K562 (cell line): ENCODE results near the gene TIPIN. TPM values are rescaled to one million over a fixed set of nuclear protein-coding genes. Genes with fewer than 3 reads are reported as not detected.
A peak's percentile ranks its signal among the peaks of the same experiment; 100 is the strongest.

Experiments
- CBX1 ChIP-seq: sonication (generic); IDR thresholded peaks from 2 replicates; pipeline ENCODE4 v1.6.1; 2016; ENCODE audit warnings: antibody characterized with exemption, low read depth, mild to moderate bottlenecking
- ELF2 ChIP-seq: fragments of 250-450 bp; sonication (Bioruptor Pico); IDR thresholded peaks from 2 replicates; pipeline ENCODE4 v1.5.0; 2021; ENCODE audit warnings: mild to moderate bottlenecking
- GATAD2A ChIP-seq: fragments of 450-650 bp; IDR thresholded peaks from 2 replicates; pipeline ENCODE4 v1.6.1; 2017
- RBM25 ChIP-seq: fragments of 200-400 bp; formaldehyde crosslinking; IDR thresholded peaks from 2 replicates; pipeline ENCODE4 v1.6.1; 2018; ENCODE audit warnings: low read length, low read depth, moderate library complexity; ENCODE audit not compliant: severe bottlenecking
- SRSF1 ChIP-seq: fragments of 200-400 bp; formaldehyde crosslinking; IDR thresholded peaks from 2 replicates; pipeline ENCODE4 v1.6.1; 2017; ENCODE audit warnings: mild to moderate bottlenecking, low read depth, low read length, moderate library complexity
- TAF1 ChIP-seq: IDR thresholded peaks from 2 replicates; pipeline ENCODE4 v1.6.1; 2011; ENCODE audit warnings: mild to moderate bottlenecking, low read length, moderate library complexity; ENCODE audit not compliant: insufficient read depth, control insufficient read depth, severe bottlenecking; ENCODE audit errors: extremely low read depth
- TOE1 ChIP-seq, 2 experiments: fragments of 450-650 bp in 1 of 2; sonication (generic) in 1 of 2; formaldehyde crosslinking in 1 of 2; IDR thresholded peaks; 2 replicates each; pipeline versions ENCODE4 v1.7.1 to v1.8.0; 2016 to 2022; ENCODE audit warnings: borderline replicate concordance in 2 of 2, mild to moderate bottlenecking in 2 of 2, antibody characterized with exemption in 1 of 2, inconsistent platforms in 1 of 2, low read depth in 1 of 2, missing genetic modification reagents in 1 of 2, moderate library complexity in 1 of 2
- U2AF2 ChIP-seq: fragments of 200-400 bp; formaldehyde crosslinking; optimal IDR thresholded peaks from 2 replicates; pipeline ENCODE3; 2017; ENCODE audit warnings: low read depth, mild to moderate bottlenecking, low read length
- ZNF121 ChIP-seq: sonication (generic); formaldehyde crosslinking; conservative IDR thresholded peaks from 2 replicates; pipeline ENCODE4 v1.8.0; 2022; ENCODE audit warnings: missing genetic modification reagents
- polyA plus RNA-seq, 8 experiments: library from polyadenylated mRNA; depleted of rRNA in 4 of 8; stranded (reverse) in 5 of 8; unstranded in 3 of 8; fragments of >200 nt; fragmentation: Nextera tagmentation in 2 of 8; fragmentation: Illumina TruSeq in 1 of 8; extraction: Ambion mirVana in 2 of 8; extraction: Trizol in 1 of 8; gene quantifications; 2 replicates each; pipeline versions ENCODE4 v1.2.1 to v1.2.3, GENCODE V29; 2011 to 2014; ENCODE audit warnings: inconsistent platforms in 1 of 8, missing spikeins in 1 of 8
- total RNA-seq, 7 experiments: library from RNA; depleted of rRNA in 6 of 7; stranded (reverse); fragments of >200 nt in 6 of 7; fragmentation: Illumina TruSeq in 2 of 7; extraction: Trizol in 2 of 7; gene quantifications; 2 replicates each; pipeline versions ENCODE4 v1.2.1 to v1.2.3, GENCODE V29; 2011 to 2021; ENCODE audit warnings: low replicate concordance in 1 of 7
- TF ChIP-seq, protein P1 (sequence below), 2 experiments: IDR thresholded peaks in 1 of 2; conservative IDR thresholded peaks in 1 of 2; 2 replicates each; pipeline ENCODE4 v1.6.1; 2016; ENCODE audit warnings: low read depth in 2 of 2, mild to moderate bottlenecking in 1 of 2, missing compliant biosample characterization in 1 of 2, missing genetic modification characterization in 1 of 2, moderate library complexity in 1 of 2
- TF ChIP-seq, protein P2 (sequence below): fragments of 450-650 bp; formaldehyde crosslinking; IDR thresholded peaks from 2 replicates; pipeline ENCODE4 v1.4.0; 2020; ENCODE audit warnings: mild to moderate bottlenecking, moderate library complexity
- TF ChIP-seq, protein P3 (sequence below), 2 experiments: fragments of 450-650 bp; IDR thresholded peaks; 2 replicates each; pipeline ENCODE4 v1.6.1; 2018; ENCODE audit warnings: mild to moderate bottlenecking in 2 of 2, low read depth in 1 of 2; ENCODE audit not compliant: partially characterized antibody in 2 of 2
- TF ChIP-seq, protein P4 (sequence below): IDR thresholded peaks from 2 replicates; pipeline ENCODE4 v1.6.1; 2012; ENCODE audit warnings: low read depth, low read length, improper control_type of control experiment, borderline replicate concordance

Gene TIPIN
- total and polyA plus RNA-seq, 9 of the 15 experiments (the other 6 are each of a cell fraction or from before 2014, with no cell fraction given), result 22.9 to 61.4 (median 42.0) TPM

DNA sequence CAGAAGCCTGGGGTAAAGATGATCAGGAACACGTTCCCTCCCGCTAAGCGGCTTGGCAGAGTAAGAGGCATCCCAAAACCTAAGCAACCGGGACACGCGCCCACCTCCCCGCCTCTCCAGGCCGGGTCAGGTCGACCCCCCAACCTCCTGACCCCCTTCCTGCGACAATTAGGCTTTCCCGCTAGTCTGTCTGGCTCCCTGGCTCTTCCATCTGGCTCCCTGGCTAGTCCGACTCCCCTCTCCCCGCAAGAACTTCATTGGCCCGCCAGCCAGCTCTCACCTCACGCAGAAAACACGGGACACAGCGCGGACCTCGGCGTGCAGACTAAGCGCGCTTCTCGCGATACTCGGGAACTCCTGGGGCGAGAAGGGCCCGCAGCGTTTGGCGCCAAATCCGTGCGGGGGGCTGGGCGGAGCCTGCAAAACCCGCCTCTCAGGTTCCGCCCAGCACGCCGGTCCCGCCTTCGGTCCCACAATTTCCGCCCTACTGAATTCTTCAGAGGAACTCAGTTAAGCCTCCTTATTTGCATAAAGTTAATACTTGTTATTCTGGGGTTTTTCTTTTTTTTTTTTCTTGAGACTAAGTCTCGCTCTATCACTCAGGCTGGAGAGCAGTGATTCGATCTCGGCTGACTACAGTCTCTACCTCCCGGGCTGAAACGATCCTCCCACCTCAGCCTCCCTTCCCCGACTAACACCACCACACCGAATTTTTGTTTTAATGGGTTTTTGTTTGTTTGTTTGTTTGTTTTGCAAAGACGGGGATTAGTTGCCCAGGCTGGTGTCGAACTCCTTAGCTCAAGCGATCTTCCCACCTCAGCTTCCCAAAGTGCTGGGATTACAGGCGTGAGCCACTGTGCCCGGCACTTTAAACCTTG is at the start of gene TIPIN (continued):
- TF ChIP-seq, protein P1, sequence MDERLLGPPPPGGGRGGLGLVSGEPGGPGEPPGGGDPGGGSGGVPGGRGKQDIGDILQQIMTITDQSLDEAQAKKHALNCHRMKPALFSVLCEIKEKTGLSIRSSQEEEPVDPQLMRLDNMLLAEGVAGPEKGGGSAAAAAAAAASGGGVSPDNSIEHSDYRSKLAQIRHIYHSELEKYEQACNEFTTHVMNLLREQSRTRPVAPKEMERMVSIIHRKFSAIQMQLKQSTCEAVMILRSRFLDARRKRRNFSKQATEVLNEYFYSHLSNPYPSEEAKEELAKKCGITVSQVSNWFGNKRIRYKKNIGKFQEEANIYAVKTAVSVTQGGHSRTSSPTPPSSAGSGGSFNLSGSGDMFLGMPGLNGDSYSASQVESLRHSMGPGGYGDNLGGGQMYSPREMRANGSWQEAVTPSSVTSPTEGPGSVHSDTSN (CRISPR knock-in tag; IDR thresholded peaks at IDR 0.05; ENCODE audit: low read depth), result no peak
- TF ChIP-seq, protein P1 (tag; conservative IDR thresholded peaks at IDR 0.05; ENCODE audit: low read depth), result no peak
- TF ChIP-seq GATAD2A (no peak), CBX1 (0 out of 2 replicates have a peak, but pooled peaks have one; percentile 63), SRSF1 (no peak), TAF1 (peak; percentile 85), ELF2 (CRISPR knock-in tag) (no peak), ZNF121 (CRISPR knock-in tag) (no peak), TOE1 (IDR thresholded peaks at IDR 0.05; ENCODE audit: borderline replicate concordance) (peak; percentile 74; the same call in 1 of the 2 replicates), TOE1 (CRISPR knock-in tag; IDR thresholded peaks at IDR 0.05; ENCODE audit: borderline replicate concordance, low read depth) (no peak), U2AF2 (no peak), RBM25 (peak; percentile 97)
- TF ChIP-seq, protein P2, sequence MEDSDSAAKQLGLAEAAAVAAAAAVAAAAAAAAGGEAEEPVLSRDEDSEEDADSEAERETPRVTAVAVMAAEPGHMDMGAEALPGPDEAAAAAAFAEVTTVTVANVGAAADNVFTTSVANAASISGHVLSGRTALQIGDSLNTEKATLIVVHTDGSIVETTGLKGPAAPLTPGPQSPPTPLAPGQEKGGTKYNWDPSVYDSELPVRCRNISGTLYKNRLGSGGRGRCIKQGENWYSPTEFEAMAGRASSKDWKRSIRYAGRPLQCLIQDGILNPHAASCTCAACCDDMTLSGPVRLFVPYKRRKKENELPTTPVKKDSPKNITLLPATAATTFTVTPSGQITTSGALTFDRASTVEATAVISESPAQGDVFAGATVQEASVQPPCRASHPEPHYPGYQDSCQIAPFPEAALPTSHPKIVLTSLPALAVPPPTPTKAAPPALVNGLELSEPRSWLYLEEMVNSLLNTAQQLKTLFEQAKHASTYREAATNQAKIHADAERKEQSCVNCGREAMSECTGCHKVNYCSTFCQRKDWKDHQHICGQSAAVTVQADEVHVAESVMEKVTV, result no peak
- TF ChIP-seq, protein P3, sequence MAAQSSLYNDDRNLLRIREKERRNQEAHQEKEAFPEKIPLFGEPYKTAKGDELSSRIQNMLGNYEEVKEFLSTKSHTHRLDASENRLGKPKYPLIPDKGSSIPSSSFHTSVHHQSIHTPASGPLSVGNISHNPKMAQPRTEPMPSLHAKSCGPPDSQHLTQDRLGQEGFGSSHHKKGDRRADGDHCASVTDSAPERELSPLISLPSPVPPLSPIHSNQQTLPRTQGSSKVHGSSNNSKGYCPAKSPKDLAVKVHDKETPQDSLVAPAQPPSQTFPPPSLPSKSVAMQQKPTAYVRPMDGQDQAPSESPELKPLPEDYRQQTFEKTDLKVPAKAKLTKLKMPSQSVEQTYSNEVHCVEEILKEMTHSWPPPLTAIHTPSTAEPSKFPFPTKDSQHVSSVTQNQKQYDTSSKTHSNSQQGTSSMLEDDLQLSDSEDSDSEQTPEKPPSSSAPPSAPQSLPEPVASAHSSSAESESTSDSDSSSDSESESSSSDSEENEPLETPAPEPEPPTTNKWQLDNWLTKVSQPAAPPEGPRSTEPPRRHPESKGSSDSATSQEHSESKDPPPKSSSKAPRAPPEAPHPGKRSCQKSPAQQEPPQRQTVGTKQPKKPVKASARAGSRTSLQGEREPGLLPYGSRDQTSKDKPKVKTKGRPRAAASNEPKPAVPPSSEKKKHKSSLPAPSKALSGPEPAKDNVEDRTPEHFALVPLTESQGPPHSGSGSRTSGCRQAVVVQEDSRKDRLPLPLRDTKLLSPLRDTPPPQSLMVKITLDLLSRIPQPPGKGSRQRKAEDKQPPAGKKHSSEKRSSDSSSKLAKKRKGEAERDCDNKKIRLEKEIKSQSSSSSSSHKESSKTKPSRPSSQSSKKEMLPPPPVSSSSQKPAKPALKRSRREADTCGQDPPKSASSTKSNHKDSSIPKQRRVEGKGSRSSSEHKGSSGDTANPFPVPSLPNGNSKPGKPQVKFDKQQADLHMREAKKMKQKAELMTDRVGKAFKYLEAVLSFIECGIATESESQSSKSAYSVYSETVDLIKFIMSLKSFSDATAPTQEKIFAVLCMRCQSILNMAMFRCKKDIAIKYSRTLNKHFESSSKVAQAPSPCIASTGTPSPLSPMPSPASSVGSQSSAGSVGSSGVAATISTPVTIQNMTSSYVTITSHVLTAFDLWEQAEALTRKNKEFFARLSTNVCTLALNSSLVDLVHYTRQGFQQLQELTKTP (IDR thresholded peaks at IDR 0.05; ENCODE audit: low read depth in 1 of 2, partially characterized antibody in 2 of 2), result no peak
- TF ChIP-seq, protein P4, sequence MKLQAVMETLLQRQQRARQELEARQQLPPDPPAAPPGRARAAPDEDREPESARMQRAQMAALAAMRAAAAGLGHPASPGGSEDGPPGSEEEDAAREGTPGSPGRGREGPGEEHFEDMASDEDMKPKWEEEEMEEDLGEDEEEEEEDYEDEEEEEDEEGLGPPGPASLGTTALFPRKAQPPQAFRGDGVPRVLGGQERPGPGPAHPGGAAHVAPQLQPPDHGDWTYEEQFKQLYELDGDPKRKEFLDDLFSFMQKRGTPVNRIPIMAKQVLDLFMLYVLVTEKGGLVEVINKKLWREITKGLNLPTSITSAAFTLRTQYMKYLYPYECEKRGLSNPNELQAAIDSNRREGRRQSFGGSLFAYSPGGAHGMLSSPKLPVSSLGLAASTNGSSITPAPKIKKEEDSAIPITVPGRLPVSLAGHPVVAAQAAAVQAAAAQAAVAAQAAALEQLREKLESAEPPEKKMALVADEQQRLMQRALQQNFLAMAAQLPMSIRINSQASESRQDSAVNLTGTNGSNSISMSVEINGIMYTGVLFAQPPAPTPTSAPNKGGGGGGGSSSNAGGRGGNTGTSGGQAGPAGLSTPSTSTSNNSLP, result no peak
